Measurements from ENCODE around the gene C12orf56. TPM values are rescaled to one million over a fixed set of nuclear protein-coding genes. Genes with fewer than 3 reads are reported as not detected.

Gene C12orf56
- total and polyA plus RNA-seq, 9 of the 15 experiments (the other 6 are each of a cell fraction or from before 2014, with no cell fraction given): 0.40 to 4.8 (median 1.2) TPM

DNA sequence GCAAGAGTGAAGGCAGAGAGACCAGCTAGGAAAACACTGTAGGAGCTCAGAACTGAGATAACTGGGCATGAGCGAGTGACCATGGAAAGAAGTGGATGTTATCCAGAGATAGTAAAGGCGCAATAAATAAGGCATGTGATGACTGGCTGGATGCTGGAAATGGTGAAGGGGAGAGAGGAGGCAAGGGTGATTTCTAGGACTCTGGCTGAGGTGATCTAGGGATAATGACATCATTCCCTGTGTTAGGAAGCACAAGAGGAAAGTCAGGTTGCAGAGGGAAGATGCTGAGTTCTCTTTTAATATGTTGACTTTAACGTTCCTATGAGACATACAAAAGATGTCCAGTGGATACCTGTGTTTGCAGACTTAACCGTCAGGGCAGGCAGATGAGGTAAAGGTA lies 78.7 kb downstream of the C12orf56 start:
- ATAC-seq (no peak), DNase-seq (ENCODE audit: extremely low read depth in 1 of 4, low spot score in 3 of 4) (no peak), FAIRE-seq (no peak)
- Histone ChIP-seq H3K36me3 (ENCODE audit: control insufficient read depth, insufficient read depth, low read length) (no peaks in the 10 kb centered on the region), H3K4me2 (ENCODE audit: insufficient read depth, low read length) (no peak overlapping the region), H3K9me1 (ENCODE audit: control insufficient read depth, insufficient read depth, low read length) (no peaks in the 10 kb centered on the region), H3K9ac (ENCODE audit: insufficient read depth in 1 of 2, low read depth in 2 of 2, low read length in 2 of 2) (no peak overlapping the region), H3K4me3 (no peak overlapping the region), H3K79me2 (ENCODE audit: control insufficient read depth, insufficient read depth, low read length) (no peaks in the 10 kb centered on the region), H4K20me1 (replicated peaks; ENCODE audit: control insufficient read depth, insufficient read depth, low read length) (no peaks in the 10 kb centered on the region), H3K9me3 (replicated peaks; ENCODE audit: control insufficient read depth, insufficient read depth, low read depth, low read length) (no peaks in the 10 kb centered on the region), H2AFZ (ENCODE audit: low read depth, low read length) (no peak overlapping the region), H3K27me3 (ENCODE audit: control insufficient read depth in 2 of 2, insufficient read depth in 2 of 2, low read length in 2 of 2) (peaks cover 3 to 5% of the 10 kb centered on the region in 2 experiments; a peak in 2 of 5 replicates), H3K4me1 (replicated peaks in 1 of 2; ENCODE audit: control insufficient read depth in 2 of 2, insufficient read depth in 2 of 2, low read length in 2 of 2) (no peaks in the 10 kb centered on the region), H3K27ac (ENCODE audit: extremely low read depth, low read depth, low read length) (no peak overlapping the region)
- BruUV-seq (replicated peaks): no TSS peak
- POLR2A ChIA-PET: interaction anchor here (0.7 kb wide), 1 partner anchor 375 kb away, joined by 3 read pairs; no protein-coding TSS in a partner anchor
- in situ Hi-C loops (cut with MboI): no loop called here
- intact Hi-C loops (cut with micrococcal nuclease): no loop called here
- CTCF ChIA-PET (ENCODE audit: low intra/inter-chr PET ratio): no interaction called here
- WGBS (ENCODE audit: insufficient coverage, low coverage, missing lambda C conversion rate): 15% methylated on average over 3 of the region's 4 CpGs
- TF ChIP-seq RFX1 (IDR thresholded peaks at IDR 0.05): no peak
- no peak for TF ChIP-seq ZNF717 (CRISPR knock-in tag; IDR thresholded peaks at IDR 0.05)
- TF ChIP-seq MED1 (CRISPR knock-in tag; IDR thresholded peaks at IDR 0.05; ENCODE audit: borderline replicate concordance): no peak
- no peak for TF ChIP-seq SREBF2 (CRISPR knock-in tag; IDR thresholded peaks at IDR 0.05)
- TF ChIP-seq, protein P1, sequence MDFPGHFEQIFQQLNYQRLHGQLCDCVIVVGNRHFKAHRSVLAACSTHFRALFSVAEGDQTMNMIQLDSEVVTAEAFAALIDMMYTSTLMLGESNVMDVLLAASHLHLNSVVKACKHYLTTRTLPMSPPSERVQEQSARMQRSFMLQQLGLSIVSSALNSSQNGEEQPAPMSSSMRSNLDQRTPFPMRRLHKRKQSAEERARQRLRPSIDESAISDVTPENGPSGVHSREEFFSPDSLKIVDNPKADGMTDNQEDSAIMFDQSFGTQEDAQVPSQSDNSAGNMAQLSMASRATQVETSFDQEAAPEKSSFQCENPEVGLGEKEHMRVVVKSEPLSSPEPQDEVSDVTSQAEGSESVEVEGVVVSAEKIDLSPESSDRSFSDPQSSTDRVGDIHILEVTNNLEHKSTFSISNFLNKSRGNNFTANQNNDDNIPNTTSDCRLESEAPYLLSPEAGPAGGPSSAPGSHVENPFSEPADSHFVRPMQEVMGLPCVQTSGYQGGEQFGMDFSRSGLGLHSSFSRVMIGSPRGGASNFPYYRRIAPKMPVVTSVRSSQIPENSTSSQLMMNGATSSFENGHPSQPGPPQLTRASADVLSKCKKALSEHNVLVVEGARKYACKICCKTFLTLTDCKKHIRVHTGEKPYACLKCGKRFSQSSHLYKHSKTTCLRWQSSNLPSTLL (IDR thresholded peaks at IDR 0.05): no peak
- TF ChIP-seq MEF2D (tag; conservative IDR thresholded peaks at IDR 0.05; ENCODE audit: low read depth): no peak
- no peak for TF ChIP-seq ELF1 (tag; IDR thresholded peaks at IDR 0.05)
- TF ChIP-seq MEIS2 (IDR thresholded peaks at IDR 0.05; ENCODE audit: partially characterized antibody): no peak
- TF ChIP-seq, protein P2, sequence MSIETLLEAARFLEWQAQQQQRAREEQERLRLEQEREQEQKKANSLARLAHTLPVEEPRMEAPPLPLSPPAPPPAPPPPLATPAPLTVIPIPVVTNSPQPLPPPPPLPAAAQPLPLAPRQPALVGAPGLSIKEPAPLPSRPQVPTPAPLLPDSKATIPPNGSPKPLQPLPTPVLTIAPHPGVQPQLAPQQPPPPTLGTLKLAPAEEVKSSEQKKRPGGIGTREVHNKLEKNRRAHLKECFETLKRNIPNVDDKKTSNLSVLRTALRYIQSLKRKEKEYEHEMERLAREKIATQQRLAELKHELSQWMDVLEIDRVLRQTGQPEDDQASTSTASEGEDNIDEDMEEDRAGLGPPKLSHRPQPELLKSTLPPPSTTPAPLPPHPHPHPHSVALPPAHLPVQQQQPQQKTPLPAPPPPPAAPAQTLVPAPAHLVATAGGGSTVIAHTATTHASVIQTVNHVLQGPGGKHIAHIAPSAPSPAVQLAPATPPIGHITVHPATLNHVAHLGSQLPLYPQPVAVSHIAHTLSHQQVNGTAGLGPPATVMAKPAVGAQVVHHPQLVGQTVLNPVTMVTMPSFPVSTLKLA (conservative IDR thresholded peaks at IDR 0.05): no peak
- no peak for TF ChIP-seq EGR1 (conservative IDR thresholded peaks at IDR 0.05)
- TF ChIP-seq KHSRP (IDR thresholded peaks at IDR 0.05): no peak
- TF ChIP-seq, protein P3, sequence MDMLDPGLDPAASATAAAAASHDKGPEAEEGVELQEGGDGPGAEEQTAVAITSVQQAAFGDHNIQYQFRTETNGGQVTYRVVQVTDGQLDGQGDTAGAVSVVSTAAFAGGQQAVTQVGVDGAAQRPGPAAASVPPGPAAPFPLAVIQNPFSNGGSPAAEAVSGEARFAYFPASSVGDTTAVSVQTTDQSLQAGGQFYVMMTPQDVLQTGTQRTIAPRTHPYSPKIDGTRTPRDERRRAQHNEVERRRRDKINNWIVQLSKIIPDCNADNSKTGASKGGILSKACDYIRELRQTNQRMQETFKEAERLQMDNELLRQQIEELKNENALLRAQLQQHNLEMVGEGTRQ (CRISPR knock-in tag; IDR thresholded peaks at IDR 0.05): no peak
- no peak for TF ChIP-seq ZNF76 (CRISPR knock-in tag; IDR thresholded peaks at IDR 0.05; ENCODE audit: borderline replicate concordance)
- TF ChIP-seq, protein P4, sequence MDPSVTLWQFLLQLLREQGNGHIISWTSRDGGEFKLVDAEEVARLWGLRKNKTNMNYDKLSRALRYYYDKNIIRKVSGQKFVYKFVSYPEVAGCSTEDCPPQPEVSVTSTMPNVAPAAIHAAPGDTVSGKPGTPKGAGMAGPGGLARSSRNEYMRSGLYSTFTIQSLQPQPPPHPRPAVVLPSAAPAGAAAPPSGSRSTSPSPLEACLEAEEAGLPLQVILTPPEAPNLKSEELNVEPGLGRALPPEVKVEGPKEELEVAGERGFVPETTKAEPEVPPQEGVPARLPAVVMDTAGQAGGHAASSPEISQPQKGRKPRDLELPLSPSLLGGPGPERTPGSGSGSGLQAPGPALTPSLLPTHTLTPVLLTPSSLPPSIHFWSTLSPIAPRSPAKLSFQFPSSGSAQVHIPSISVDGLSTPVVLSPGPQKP (CRISPR knock-in tag; IDR thresholded peaks at IDR 0.05): no peak
- TF ChIP-seq, protein P5, sequence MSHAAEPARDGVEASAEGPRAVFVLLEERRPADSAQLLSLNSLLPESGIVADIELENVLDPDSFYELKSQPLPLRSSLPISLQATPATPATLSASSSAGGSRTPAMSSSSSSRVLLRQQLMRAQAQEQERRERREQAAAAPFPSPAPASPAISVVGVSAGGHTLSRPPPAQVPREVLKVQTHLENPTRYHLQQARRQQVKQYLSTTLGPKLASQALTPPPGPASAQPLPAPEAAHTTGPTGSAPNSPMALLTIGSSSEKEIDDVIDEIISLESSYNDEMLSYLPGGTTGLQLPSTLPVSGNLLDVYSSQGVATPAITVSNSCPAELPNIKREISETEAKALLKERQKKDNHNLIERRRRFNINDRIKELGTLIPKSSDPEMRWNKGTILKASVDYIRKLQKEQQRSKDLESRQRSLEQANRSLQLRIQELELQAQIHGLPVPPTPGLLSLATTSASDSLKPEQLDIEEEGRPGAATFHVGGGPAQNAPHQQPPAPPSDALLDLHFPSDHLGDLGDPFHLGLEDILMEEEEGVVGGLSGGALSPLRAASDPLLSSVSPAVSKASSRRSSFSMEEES (CRISPR knock-in tag; IDR thresholded peaks at IDR 0.05): no peak
- no peak for TF ChIP-seq NCOA6 (IDR thresholded peaks at IDR 0.05)

Data from K562 (cell line).